Vagina (tissue), 2 donors: ENCODE results near the gene NOP53.
"Not testable (repeated sequence)": the region's sequence is repeated elsewhere in the genome, so short reads cannot be mapped to it uniquely, and the experiment has no call there.

Experiments used
- POLR2A ChIP-seq, 2 donors: fragments of 450-650 bp; IDR thresholded peaks; one replicate each; pipeline ENCODE4 v1.6.1; 2017; ENCODE audit warnings: antibody characterized with exemption in 2 of 2, mild to moderate bottlenecking in 2 of 2, moderate library complexity in 2 of 2
- POLR2AphosphoS5 ChIP-seq, 2 donors: sonication (generic); formaldehyde crosslinking; IDR thresholded peaks; one replicate each; pipeline ENCODE4 v1.9.0; 2017; ENCODE audit warnings: antibody characterized with exemption in 2 of 2, mild to moderate bottlenecking in 2 of 2, low read depth in 1 of 2; ENCODE audit not compliant: insufficient read depth in 1 of 2
- TF ChIP-seq, protein P1 (sequence below), 3 experiments: fragments of 450-650 bp in 2 of 3; fragments of 200-600 bp in 1 of 3; sonication (generic) in 1 of 3; IDR thresholded peaks; one replicate each; pipeline ENCODE4 v1.5.1; 2017 to 2019; ENCODE audit warnings: antibody characterized with exemption in 3 of 3, mild to moderate bottlenecking in 2 of 3, moderate library complexity in 2 of 3

DNA sequence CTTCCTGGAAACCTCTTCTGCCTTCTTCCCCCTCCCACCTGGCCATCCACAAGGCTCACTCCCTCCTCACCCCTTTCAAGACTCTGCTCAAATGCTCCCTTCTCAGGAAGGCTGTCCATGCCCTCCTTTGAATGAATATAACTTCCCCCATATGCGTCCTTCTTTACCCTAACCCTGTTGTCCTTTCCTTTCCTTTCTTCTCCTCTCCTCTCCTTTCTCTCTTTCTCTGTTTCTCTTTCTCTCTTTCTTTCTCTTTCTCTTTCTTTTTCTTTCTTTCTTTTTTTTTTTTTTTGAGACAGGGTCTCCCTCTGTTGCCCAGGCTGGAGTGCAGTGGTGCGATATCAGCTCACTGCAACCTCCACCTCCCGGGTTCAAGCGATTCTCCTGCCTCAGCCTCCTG is 17.1 kb upstream of the NOP53 start:
- TF ChIP-seq POLR2AphosphoS5 (IDR thresholded peaks at IDR 0.05; ENCODE audit: insufficient read depth in 1 of 2, low read depth in 1 of 2); POLR2A (IDR thresholded peaks at IDR 0.05): not testable (repeated sequence)
- TF ChIP-seq, protein P1, sequence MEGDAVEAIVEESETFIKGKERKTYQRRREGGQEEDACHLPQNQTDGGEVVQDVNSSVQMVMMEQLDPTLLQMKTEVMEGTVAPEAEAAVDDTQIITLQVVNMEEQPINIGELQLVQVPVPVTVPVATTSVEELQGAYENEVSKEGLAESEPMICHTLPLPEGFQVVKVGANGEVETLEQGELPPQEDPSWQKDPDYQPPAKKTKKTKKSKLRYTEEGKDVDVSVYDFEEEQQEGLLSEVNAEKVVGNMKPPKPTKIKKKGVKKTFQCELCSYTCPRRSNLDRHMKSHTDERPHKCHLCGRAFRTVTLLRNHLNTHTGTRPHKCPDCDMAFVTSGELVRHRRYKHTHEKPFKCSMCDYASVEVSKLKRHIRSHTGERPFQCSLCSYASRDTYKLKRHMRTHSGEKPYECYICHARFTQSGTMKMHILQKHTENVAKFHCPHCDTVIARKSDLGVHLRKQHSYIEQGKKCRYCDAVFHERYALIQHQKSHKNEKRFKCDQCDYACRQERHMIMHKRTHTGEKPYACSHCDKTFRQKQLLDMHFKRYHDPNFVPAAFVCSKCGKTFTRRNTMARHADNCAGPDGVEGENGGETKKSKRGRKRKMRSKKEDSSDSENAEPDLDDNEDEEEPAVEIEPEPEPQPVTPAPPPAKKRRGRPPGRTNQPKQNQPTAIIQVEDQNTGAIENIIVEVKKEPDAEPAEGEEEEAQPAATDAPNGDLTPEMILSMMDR (IDR thresholded peaks at IDR 0.05): not testable (repeated sequence)
